Activated effector memory CD4-positive, alpha-beta T cell treated with Interleukin-2 at 50 U/mL for 16 hours (primary cell): ENCODE results near the gene OR5D13.

Experiments used
- DNase-seq: peaks from one replicate; pipeline ENCODE4 v3.0.0-alpha.2; 2020

Gene OR5D13, protein sequence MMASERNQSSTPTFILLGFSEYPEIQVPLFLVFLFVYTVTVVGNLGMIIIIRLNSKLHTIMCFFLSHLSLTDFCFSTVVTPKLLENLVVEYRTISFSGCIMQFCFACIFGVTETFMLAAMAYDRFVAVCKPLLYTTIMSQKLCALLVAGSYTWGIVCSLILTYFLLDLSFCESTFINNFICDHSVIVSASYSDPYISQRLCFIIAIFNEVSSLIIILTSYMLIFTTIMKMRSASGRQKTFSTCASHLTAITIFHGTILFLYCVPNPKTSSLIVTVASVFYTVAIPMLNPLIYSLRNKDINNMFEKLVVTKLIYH

GRCh38 chr11:55773138-55773537 is at the start of gene OR5D13:
Gene OR5D13 (plus strand): TSS chr11:55773438. CDS start chr11:55773438, 0 bp downstream.
- no peak for DNase-seq

GRCh38 chr11:55726715-55727324 is 46.4 kb upstream of the OR5D13 start:
- DNase-seq = no peak

DNA sequence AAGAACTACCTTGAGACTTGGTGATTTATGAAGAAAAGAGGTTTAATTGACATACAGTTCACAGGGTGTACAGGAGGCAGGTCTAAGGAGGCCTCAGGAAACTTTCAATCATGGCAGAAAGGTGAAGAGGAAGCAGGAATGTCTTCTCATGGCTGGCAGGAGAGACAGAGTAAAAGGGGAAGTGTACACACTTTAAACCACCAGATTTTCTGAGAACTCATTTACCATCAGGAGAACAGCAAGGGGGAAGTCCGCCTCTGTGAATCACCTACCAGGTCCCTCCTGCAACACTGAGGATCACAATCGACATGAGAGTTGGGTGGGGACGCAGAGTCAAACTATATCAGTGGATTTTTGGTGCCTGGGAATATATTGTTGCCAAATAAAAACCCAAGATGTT is 40.3 kb upstream of the OR5D13 start:
- DNase-seq = no peak

DNA sequence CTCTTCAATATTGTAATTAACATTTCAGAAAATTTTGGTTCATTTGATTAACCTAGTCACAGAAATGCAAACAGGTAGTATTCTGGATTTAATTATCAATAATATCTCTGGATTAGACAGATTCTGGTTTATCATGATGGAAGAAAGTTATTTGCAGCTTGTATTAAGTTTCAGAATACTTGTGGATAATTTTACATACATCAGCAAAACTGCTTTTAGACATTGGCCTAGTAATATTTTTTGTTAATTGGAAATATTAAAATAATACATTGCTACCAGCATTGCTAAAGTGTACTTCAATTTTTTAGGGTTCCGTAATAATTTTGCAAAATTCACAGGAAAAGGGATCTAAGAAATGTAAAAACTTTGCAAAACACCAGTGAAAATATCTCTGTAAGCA is 18.4 kb downstream of the OR5D13 start:
- DNase-seq = no peak

GRCh38 chr11:55793321-55793720 is 20.1 kb downstream of the OR5D13 start:
- no peak for DNase-seq

- no peak for DNase-seq
Measured at GRCh38 chr11:55795256-55795655, 22.0 kb downstream of the OR5D13 start, which contains the start of gene OR5D14. Gene OR5D14 (plus strand): TSS chr11:55795556. CDS start chr11:55795556, 0 bp downstream.

DNA sequence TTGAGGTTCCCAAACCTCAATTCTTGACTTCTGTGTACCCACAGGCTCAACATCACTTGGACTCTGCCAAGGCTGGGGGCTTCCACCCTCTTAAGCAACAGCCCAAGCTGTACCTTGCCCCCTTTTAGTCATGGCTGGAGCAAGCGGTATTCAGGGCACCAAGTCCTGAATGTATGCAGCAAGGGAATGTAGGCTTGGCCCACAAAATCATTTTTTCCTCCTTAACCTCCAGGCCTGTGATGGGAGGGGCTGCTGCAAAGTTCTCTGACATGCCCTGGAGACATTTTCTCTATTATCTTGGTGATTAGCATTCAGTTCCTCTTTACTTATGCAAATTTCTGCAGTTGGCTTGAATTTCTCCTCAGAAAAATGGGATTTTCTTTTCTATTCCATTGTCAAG is 33.0 kb downstream of the OR5D13 start:
- no peak for DNase-seq

DNA sequence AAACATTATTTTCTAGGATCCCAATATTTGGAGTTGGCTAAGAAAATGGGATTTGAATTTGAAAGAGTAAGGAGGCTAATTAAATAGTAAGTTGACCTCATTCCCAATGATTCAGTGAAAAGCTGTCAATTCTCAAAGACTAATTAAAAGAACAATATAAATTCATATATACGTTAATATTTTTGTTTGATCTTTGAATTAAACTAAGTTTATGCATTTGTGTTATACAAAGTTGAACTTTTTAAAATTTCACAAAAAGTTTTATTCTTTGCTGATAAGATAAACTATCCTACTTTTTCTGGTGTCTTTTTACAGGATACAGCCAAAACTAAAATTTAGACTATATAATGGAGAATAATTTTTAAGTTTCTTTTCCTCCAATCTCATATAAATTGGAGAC is 37.8 kb downstream of the OR5D13 start, which contains the start of gene OR5L1:
OR5L1 (plus strand) TSS at position 301 of the 400 bp plus-strand sequence. CDS start 100 bp downstream, outside the sequence.
- no peak for DNase-seq

DNA sequence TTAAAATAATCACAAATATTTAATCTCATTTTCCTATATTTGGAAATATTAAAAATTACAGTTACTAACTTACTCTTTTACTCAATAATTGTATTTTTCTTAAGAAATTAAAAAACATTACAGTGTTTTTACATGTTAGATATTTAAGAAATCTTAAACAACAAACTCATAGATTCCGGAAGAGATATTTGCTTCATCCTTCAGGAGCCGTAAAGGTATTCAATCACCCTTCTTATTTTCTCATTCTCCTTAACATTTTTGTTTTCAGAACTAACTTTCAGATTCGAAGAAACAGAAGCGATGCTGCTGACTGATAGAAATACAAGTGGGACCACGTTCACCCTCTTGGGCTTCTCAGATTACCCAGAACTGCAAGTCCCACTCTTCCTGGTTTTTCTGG is 46.1 kb downstream of the OR5D13 start, which contains the start of gene OR5D18:
OR5D18 (plus strand) TSS at position 301 of the 400 bp plus-strand sequence; CDS start at position 301, 0 bp downstream.
- DNase-seq = no peak
